ENCODE measurements around the gene PHKA1.
"Not testable (repeated sequence)": the region's sequence is repeated elsewhere in the genome, so short reads cannot be mapped to it uniquely, and the experiment has no call there.

Gene PHKA1

DNA sequence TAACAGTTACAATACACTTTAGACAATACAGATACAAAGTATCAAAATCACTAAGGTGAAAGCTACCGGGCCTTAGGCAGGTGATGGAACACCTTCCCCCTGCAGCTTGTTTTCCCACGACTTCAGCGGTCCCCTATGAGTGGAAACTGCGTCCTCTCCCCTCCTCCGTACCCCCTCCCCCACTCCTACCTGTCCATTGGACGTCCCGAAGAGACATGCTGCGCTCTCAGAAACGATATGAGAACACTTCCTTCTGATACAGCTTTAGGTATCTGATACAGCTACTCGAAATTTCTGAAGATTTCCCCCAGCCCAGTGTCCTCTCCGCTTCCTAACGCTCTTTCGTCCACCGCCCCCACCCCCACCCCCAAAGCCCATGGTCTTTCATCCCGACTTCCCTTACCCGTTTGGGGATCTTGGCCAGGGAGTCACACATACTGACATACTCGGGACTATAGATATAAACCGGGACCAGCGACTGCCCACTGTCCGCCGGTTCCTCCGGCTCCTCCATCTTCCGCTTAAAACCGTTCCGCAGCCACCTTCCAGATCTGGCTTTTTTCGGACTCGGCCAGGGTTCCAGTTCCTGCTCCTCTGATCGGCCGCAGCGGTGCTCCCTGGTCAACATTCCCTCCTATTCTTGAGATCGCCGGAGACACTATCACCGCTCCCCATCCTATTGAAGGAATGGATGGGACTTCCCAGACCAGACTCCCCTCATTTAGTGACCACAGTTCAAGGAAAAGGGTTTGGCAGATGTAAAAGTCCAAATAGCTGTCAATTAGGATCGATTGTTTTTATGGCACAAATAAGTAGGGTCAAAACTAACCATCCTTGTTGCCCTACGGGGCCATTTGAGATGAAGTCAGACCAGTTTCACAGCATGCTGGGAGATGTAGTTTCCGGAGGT lies 141.6 kb downstream of the PHKA1 start, which contains the start of gene HDAC8:
TSS of gene HDAC8 (minus strand) at position 596 of the 910 bp plus-strand sequence. CDS start at position 514, 82 bp downstream.
- peak; percentile 82 for DNase-seq (ENCODE audit: low read depth)

DNA sequence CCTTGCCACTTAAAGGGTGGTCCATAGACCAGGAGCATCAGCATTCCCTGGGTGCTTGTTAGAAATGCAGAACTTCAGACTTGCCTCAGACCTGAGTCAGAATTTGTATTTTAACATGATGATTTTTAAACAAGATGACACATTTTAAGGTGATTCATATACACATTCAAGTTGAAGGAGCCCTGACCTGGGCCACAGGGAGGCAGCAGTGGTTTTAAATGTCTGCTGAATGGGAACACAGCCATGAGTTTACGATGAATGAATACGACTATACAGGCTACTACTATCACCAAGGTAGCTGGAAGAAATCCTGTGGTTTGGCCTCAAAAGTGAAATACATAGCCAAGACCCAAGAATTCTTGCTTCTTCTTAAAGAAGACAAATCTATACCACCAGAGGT lies 144.3 kb downstream of the PHKA1 start:
- no peak for DNase-seq (ENCODE audit: low read depth)

DNA sequence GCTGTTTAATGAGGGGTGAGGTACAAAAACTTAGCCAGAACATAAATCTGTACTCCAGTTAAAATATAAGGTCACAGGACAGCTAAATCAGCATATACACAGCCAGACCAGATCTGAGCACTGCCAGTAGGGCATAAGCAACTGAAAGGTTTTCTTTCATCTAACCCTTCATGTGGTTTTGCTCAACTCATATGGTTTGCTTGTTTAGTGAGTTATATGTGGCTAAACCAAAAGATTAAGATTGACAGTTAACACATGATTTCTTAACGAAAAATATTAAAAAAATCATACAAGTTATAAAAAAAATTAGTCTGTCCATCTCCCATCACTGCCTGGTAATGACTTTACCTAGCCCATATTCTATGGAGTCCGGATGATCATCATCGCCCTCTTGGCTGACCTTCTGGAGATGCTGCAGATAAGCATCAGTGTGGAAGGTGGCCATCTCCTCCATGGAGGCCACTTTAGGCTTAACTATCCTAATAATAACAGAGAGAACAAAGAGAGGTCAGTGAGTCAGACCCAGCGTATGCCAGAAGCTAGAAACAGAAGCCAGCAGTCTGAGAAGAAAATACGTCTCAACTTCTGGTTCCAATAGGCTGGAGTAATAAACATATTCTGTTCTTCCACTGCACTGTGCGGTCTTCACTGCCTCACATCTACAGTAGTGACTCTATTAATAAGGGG lies 145.6 kb downstream of the PHKA1 start:
- no peak for DNase-seq (ENCODE audit: low read depth)

DNA sequence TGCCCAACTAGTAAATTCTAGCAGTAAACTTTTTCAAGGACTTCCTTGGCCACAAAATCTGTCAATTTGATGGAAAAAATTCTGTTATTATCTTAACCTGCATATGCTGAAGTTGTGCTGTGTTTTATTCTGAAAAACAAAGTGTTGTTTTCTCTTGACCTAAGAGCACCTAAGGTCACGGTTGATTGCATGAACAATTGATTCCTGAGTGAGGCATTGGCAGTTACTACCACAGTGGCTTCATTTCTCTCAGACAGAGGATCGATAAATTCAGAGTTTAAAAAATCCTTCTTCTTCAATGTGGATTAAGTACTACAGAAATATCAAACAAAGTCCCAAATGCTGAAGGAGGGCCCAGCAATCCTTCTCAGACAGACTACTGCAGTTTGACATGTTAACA lies 147.7 kb downstream of the PHKA1 start:
- DNase-seq (ENCODE audit: low read depth), result no peak

DNA sequence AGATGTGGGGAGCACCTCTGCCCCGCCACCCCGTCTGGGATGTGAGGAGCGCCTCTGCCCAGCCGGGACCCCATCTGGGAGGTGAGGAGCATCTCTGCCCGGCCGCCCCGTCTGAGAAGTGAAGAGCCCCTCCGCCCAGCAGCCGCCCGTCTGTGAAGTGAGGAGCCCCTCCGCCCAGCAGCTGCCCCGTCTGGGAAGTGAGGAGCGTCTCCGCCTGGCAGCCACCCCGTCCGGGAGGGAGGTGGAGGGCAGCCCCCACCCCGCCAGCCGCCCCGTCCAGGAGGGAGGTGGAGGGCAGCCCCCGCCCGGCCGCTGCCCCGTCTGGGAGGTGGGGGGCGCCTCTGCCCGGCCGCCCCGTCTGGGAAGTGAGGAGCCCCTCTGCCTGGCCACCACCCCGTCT lies 154.5 kb downstream of the PHKA1 start:
- DNase-seq (ENCODE audit: low read depth), result not testable (repeated sequence)

DNA sequence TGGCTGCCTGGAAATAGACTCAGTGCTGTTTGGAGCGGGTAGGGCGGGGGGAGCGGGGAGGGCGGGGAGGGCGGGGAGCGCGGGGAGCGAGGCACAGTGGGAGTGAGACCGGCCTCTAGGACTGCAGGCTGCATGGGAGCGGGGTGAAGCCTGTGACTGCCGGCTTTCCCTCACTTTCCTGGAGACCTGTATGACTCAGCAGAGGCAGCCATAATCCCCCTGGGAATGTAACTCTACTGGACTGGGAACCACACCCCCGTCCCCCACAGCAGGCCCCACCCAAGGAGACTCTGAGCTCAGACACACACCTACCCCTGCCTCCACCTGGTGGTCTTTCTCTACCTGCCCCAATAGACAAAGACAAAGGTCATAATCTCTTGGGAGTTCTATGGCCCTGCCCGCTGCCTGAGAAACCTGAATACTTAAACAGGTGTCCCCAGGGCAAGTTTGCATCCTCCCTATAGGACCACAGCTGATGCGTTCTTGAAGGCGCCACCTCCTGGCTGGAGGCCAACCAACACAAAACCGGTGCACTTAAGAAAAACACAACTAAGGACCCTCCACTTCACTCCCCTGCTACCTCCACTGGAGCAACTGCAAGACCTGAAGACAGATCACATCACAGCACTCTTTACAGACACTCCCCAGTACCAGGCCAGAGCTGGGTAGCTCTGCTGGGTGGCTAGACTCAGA lies 159.5 kb downstream of the PHKA1 start:
- no peak for DNase-seq (ENCODE audit: low read depth)

DNA sequence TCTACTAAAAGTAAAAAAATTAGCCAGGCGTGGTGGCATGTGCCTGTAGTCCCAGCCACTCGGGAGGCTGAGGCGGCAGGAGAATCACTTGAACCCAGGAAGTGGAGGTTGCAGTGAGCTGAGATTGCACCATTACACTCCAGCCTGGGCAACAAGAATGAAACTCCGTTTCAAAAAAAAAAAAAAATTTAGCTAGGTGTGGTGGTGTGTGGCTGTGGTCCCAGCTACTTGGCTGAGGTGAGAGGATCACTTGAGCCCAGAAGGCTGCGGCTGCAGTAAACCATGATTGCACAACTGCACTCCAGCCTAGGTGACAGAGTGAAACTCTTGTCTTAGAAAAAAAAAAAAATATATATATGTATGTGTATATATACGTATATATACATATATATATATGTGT lies 161.7 kb downstream of the PHKA1 start:
- not testable (repeated sequence) for DNase-seq (ENCODE audit: low read depth)

DNA sequence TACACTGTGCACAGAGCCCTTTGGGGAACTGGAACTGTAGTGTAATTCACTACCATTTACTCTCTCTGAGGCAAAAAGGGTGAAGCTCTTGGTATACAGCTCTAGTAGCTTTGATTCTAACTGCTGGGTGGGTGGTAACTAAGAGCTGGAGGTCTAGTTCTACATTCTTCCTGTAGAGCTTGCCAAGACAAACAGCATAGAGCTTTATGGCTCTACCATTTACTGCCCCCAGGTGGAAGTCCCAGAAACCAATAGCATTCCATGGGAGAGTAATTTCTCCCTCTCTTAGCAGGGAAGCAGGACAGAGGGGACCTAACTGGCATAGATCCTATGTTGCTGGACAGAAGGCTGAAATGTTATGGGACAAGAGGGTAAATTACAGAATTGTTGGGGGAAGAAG lies 168.1 kb downstream of the PHKA1 start:
- DNase-seq (ENCODE audit: low read depth), result no peak

DNA sequence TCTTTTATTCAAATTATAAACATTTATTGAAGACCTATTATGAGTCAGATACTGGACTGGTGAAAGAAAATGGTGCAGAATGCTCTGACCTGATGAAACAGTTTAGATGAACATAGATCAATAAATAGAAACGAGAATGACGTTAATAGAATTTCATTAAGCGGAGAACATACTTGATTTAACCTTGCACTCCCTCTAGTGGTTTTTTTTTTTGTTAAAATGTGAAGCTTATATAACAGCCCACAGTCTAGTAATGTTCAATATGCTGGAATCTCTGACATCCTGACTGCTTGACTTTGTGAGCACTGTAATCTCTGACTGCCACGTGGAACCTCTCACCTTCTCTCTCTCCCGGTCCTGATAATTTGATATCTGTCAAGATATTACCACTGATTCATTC lies 173.8 kb downstream of the PHKA1 start:
- DNase-seq (ENCODE audit: low read depth), result no peak

DNA sequence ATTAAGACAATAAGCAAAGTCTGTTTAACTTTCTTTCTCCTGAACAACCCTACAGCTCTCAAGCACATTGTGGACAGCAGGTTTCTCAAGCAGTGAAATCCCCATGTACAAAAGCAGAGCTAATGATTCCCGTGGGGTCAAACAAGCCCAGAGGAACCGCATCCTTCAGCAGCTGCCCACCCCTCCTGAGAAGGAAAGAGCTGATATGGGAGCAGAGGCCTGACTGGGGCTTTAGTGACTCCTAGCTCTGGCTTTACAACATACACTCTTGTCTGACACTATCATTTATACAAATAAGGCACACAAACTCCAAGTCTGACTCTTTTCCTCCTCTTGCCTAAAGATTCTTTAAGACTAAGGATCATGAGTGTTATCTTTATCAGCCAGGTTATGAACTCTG lies 174.3 kb downstream of the PHKA1 start:
- no peak for DNase-seq (ENCODE audit: low read depth)

DNA sequence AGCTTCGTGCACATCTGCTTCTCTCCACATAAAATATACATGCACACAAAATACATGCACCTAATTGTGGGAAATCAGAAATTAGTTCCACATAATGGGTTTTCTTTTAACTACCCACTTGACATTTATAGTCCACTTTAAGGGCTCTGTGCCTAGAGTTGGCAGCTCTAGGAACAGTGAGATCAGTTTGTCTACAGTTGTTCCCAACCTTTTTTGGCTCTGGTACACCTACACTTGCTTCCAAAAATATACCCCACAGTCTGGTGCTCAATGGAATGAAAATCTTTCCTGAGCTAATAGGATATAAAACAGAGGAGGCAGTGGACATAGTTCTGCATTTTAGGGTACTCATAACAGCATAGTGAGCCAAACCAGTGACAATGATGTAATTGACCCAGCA lies 177.6 kb downstream of the PHKA1 start:
- no peak for DNase-seq (ENCODE audit: low read depth)

DNA sequence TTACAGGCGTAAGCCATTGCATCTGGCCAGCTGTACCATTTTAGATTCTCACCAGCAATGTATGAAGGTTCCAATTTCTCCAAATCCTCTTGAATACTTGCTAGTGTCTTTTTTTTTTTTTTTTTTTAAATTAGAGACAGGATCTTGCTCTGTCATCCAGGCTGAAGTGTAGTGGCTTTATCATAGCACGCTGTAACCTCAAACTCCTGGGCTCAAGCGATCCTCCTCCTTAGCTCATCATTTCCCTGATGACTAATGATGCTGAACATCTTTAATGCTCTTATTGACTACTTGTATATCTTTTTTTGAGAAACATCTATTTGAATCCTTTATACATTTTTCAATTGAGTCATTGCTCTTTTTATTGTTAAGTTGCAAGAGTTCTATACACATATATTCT lies 181.7 kb downstream of the PHKA1 start:
- no peak for DNase-seq (ENCODE audit: low read depth)

Measured in HS-27A (cell line).